Adrenal gland (tissue), 12 donors: ENCODE results near the gene ACTR3. TPM values are rescaled to one million over a fixed set of nuclear protein-coding genes. Genes with fewer than 3 reads are reported as not detected.

Source experiments
- DNase-seq, 7 donors: peaks; one replicate each; pipeline ENCODE4 v3.0.0-alpha.2; 2019 to 2020
- H3K27ac ChIP-seq, 5 donors: fragments of 200-600 bp; sonication (generic) in 4 of 5; 1 replicate in 3 of 5; 2 replicates in 2 of 5; pipeline versions ENCODE4 v1.5.1 to v1.8.0; 2016 to 2020; ENCODE audit warnings: mild to moderate bottlenecking in 1 of 5
- H3K27me3 ChIP-seq: fragments of 200-600 bp; 2 replicates; pipeline ENCODE4 v1.8.0; 2021
- H3K36me3 ChIP-seq, 2 donors: fragments of 200-600 bp; replicated peaks in 1 of 2; 1 replicate in 1 of 2; 2 replicates in 1 of 2; pipeline versions ENCODE4 v1.5.1 to v1.8.0; 2018 to 2022
- H3K4me1 ChIP-seq, 2 donors: fragments of 200-600 bp; replicated peaks in 1 of 2; 1 replicate in 1 of 2; 2 replicates in 1 of 2; pipeline versions ENCODE4 v1.5.1 to v1.8.0; 2018 to 2021
- H3K4me3 ChIP-seq, 4 donors: fragments of 200-600 bp; sonication (generic) in 3 of 4; one replicate each; pipeline ENCODE4 v1.5.1; 2016 to 2018
- H3K9me3 ChIP-seq, 3 donors: fragments of 200-600 bp; sonication (generic) in 1 of 3; replicated peaks in 1 of 3; 1 replicate in 2 of 3; 2 replicates in 1 of 3; pipeline versions ENCODE4 v1.5.1 to v1.8.0; 2016 to 2021
- POLR2A ChIP-seq, 2 donors: fragments of 450-650 bp; IDR thresholded peaks; one replicate each; pipeline ENCODE4 v1.6.1; 2017; ENCODE audit warnings: antibody characterized with exemption in 2 of 2, mild to moderate bottlenecking in 2 of 2, moderate library complexity in 1 of 2
- WGBS, 4 donors: extraction: QIAGEN DNeasy Blood & Tissue Kit in 2 of 4; methylation state at CpG; one replicate each; pipeline versions ENCODE4 v1.1.5 to v1.1.7; 2013 to 2017; 5-methylcytosine and 5-hydroxymethylcytosine counted together
- intact Hi-C, 2 donors: fragments of 100-400 bp; cut with DNase I; formaldehyde crosslinking; loops; one replicate each; pipeline versions ENCODE4 v1.14.1 to v1.15.0; 2022 to 2023
- polyA plus RNA-seq, 3 donors: library from polyadenylated mRNA; stranded (reverse); fragments of 200-250 nt in 2 of 3; fragments of 350-450 nt in 1 of 3; fragmentation: Illumina TruSeq in 1 of 3; extraction: RNeasy Lipid Tissue Mini Kit (QIAGEN cat#74804) in 1 of 3; gene quantifications; one replicate each; pipeline ENCODE4 v1.2.3, GENCODE V29; 2013 to 2014
- total RNA-seq, 9 donors: library from RNA; depleted of rRNA in 4 of 9; stranded (reverse); fragments of >200 nt in 4 of 9; fragments of 120-200 nt in 1 of 9; fragmentation: NEBNext Ultra II Directional in 1 of 9; extraction: Animal tissue kit (Norgen Biotek cat#: 25700) in 1 of 9; gene quantifications; one replicate each; pipeline versions ENCODE4 v1.1.0 to v1.2.4, GENCODE V29; 2013 to 2023
- TF ChIP-seq, protein P1 (sequence below), 6 experiments: fragments of 450-650 bp in 4 of 6; fragments of 200-600 bp in 2 of 6; sonication (generic) in 1 of 6; IDR thresholded peaks; 1 replicate in 5 of 6; 2 replicates in 1 of 6; pipeline versions ENCODE4 v1.5.1 to v1.8.0; 2016 to 2021; ENCODE audit warnings: antibody characterized with exemption in 6 of 6, mild to moderate bottlenecking in 2 of 6, moderate library complexity in 1 of 6
- donor health status: healthy with polysubstance abuse.
- donor health status: Bipolar disorder and iron deficiency.
- donor health status: DM: yes; HTN: yes; CAD: no.
- donor health status: DM: no; HTN: no; CAD: no.
- donor health status: DM: no; HTN: no; CAD: no.
- donor health status: DM: yes; HTN: yes; CAD: no.

ACTR3 gene
- total and polyA plus RNA-seq, 12 donors = 28.1 to 530 (median 219) TPM

DNA sequence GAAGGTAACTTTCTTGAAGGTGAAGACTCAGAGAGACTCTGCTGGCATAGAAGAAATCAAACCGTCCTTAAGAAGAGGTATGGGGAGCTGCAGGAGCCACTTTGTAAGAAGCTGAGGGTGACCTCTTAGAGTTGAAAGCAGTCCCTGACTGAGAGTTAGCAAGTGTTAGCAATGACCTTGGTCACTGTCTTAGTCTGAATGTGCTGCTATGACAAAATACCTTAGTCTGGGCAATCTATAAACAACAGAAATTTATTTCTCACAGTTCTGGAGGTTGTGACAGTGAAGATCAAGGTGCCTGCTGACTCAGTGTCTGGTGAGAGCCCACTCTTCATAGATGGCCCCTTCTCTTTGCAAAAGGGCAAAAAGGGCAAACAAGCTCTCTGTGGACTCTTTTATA is 35.7 kb upstream of the ACTR3 start:
- no peaks in the 10 kb centered on the region for H3K9me3 ChIP-seq
- no peak overlapping the region for H3K4me3 ChIP-seq
- no peaks in the 10 kb centered on the region for H3K27me3 ChIP-seq
- no peaks in the 10 kb centered on the region for H3K36me3 ChIP-seq
- H3K4me1 ChIP-seq = peaks cover 12 to 40% of the 10 kb centered on the region in 2 donors
- H3K27ac ChIP-seq = no peak overlapping the region
- WGBS, 4 donors = 90 to 100% (median 95%) methylated on average over 1 of the region's 1 CpG
- intact Hi-C loops = no loop called here
- TF ChIP-seq POLR2A (IDR thresholded peaks at IDR 0.05) = no peak
- TF ChIP-seq, protein P1, sequence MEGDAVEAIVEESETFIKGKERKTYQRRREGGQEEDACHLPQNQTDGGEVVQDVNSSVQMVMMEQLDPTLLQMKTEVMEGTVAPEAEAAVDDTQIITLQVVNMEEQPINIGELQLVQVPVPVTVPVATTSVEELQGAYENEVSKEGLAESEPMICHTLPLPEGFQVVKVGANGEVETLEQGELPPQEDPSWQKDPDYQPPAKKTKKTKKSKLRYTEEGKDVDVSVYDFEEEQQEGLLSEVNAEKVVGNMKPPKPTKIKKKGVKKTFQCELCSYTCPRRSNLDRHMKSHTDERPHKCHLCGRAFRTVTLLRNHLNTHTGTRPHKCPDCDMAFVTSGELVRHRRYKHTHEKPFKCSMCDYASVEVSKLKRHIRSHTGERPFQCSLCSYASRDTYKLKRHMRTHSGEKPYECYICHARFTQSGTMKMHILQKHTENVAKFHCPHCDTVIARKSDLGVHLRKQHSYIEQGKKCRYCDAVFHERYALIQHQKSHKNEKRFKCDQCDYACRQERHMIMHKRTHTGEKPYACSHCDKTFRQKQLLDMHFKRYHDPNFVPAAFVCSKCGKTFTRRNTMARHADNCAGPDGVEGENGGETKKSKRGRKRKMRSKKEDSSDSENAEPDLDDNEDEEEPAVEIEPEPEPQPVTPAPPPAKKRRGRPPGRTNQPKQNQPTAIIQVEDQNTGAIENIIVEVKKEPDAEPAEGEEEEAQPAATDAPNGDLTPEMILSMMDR (IDR thresholded peaks at IDR 0.05) = no peak
- DNase-seq = no peak

DNA sequence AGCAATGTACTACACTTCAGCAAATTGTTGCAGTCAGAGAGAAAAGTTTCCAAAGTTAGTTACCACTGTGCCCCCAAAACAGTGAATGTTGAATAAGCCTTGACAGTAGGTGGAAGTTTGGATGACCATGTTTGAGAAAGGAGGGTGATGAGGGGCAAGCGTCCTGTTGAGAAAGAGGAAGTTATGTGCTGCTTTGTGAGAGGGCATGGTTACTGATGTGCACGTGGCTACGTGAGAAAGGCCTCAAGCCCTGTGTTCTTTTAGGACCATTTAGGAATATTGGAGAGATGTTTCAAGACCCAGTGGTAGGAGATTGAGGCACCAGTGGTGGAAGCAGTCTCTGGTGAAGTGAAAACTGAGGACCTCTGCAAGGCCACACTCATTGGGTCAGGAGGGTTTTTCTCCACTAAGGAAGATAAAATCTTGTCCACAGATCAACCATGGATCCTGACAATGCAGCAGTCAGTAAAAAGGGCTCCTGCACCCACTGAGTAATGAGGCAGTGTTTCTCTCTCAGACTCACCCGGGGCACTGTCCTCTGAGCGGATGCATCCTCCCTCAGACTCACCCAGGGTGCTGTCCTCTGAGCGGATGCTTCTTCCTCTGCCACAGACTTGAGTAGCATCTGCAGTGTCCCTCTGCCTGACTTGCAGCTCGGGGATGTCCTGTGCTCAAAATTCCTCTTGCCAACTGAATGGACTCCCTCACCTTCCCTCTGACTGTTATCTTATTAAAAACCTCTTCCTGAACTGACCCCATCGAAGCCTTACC is 34.7 kb upstream of the ACTR3 start:
- DNase-seq = peak in 1 of 7 donors; percentile 10
- Histone ChIP-seq H3K36me3 (no peaks in the 10 kb centered on the region), H3K27me3 (no peaks in the 10 kb centered on the region), H3K4me1 (peaks cover 4 to 31% of the 10 kb centered on the region in 2 donors), H3K4me3 (no peak overlapping the region), H3K9me3 (no peaks in the 10 kb centered on the region), H3K27ac (no peak overlapping the region)
- 80 to 92% (median 89%) methylated on average over 8 of the region's 8 CpGs for WGBS, 4 donors
- TF ChIP-seq POLR2A (IDR thresholded peaks at IDR 0.05) = no peak
- TF ChIP-seq, protein P1 (IDR thresholded peaks at IDR 0.05) = no peak
- intact Hi-C loops = no loop called here

DNA sequence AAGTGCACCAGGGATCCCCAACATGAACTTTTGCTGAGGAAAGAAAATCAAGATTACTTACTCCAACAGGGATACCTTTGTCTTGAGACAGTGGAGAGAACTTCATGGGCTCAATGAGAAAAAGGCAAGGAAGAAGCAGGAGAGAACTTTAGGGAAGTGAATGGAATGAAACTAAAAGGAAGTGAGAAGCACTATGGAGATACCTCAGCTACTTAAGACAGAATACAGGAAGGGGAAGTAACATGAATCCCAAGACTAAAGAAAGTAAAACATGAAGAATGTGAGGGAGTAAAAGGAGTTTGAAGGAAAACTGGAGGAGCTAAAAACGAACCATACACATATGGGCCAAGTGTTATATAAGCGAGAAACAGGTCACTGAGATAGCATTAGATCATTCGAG is 32.4 kb upstream of the ACTR3 start:
- no peaks in the 10 kb centered on the region for H3K9me3 ChIP-seq
- WGBS, 4 donors = 46 to 81% (median 58%) methylated on average over 3 of the region's 3 CpGs
- TF ChIP-seq, protein P1 (IDR thresholded peaks at IDR 0.05) = no peak
- TF ChIP-seq POLR2A (IDR thresholded peaks at IDR 0.05) = no peak

DNA sequence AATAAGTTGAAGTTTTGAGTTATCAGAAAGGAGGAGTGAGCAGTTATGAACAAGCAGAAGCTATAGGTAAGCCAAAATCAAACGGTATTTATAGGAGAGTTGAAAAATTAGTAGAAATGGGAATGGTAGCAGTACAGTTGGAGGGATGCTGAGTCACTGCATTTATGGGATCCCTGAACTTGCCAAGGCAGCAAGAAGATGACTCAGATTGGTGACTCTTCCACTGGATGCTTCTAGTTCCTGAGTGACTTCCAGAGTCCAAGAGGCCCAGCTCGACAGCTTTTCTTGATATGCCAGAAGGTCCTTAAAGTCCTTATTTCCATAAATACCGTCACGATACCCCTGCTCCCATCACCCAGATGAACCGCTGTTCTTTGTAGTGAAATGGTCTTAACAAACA is 31.1 kb upstream of the ACTR3 start:
- Histone ChIP-seq H3K27me3 (no peaks in the 10 kb centered on the region), H3K4me3 (no peak overlapping the region), H3K9me3 (no peaks in the 10 kb centered on the region), H3K4me1 (peaks cover 0 to 8% of the 10 kb centered on the region in 2 donors), H3K27ac (peak overlapping the region in 2 of 5 donors; percentile 49 to 53), H3K36me3 (no peaks in the 10 kb centered on the region)
- TF ChIP-seq, protein P1 (IDR thresholded peaks at IDR 0.05) = no peak
- TF ChIP-seq POLR2A (IDR thresholded peaks at IDR 0.05) = no peak
- peak in 5 of 7 donors; percentile 45 to 64 (median 60) for DNase-seq
- WGBS, 4 donors = 76 to 83% (median 77%) methylated on average over 5 of the region's 5 CpGs
- intact Hi-C loops = no loop called here

More for the DNA sequence above, 32.4 kb upstream of the ACTR3 start:
- intact Hi-C loops = no loop called here
- peak overlapping the region in 1 of 5 donors; percentile 24 for H3K27ac ChIP-seq
- H3K36me3 ChIP-seq = no peaks in the 10 kb centered on the region
- H3K4me3 ChIP-seq = no peak overlapping the region
- no peak for DNase-seq
- no peaks in the 10 kb centered on the region for H3K27me3 ChIP-seq
- H3K4me1 ChIP-seq = peaks cover 0 to 8% of the 10 kb centered on the region in 2 donors
